ENCODE results near the gene PPM1B.
"Not testable (repeated sequence)": the region's sequence is repeated elsewhere in the genome, so short reads cannot be mapped to it uniquely, and the experiment has no call there.

Gene PPM1B

DNA sequence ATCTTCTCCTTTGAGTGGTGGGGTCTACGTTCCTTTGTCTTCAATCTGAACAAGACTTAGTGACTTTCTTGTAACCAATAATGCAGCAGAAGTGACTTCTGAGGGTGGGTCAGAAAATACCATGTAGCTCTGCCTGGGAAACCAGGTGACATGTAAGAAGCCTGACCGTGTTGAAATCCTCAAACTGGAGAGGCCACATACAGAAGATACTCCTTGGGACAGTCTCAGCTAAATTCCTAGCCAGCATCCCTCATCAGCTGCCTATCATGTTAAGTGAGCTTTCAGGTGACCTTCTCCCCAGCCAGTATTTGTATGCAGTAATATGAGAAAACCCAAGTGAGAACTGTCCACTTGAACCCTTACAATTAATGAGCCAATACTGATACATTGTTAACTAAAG, 27.0 kb downstream of the PPM1B start:
- in situ Hi-C loops (cut with HindIII; ENCODE audit: low sequenced_read_pairs), result no loop called here

DNA sequence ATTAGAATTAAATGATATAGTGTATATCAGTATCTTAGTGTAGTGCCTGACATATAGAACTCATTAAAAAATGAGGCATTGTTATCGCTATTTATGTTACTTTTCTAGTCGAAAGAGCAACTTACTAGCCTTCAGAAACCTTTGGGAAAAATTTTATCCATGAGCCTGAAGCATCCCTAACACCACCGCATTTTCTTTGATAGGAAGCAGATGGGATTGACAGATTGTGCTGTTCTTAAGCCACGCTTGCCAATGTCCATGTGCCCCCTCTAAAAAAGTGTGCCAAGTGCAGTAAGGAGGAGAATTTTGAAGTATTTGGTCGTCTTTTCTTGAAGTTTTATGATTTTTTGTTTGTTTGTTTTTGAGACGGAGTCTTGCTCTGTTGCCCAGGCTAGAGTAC, 29.1 kb downstream of the PPM1B start:
- in situ Hi-C loops (cut with HindIII; ENCODE audit: low sequenced_read_pairs), result no loop called here

DNA sequence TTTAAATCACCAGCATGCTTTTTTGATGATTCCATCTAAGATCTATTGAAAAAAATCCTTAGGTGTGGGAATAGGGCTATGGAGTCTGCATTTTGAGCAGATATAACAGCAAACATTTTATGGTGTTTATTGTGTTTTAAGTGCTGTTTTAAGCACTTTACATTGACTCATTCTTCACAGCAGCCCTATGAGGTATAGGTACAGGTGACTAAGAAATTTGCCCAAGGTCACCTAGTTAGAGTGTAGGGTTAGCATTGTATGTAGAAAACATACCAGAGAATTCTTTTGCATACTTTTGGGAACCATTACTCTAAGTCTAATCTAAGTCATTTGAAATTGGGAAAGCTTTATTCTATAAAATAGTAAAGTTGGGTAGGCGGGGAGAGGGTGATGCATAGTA, 31.3 kb downstream of the PPM1B start:
- in situ Hi-C loops (cut with HindIII; ENCODE audit: low sequenced_read_pairs), result loop anchor here (5.0 kb wide), 1 partner anchor 62 kb away; no protein-coding TSS in a partner anchor

DNA sequence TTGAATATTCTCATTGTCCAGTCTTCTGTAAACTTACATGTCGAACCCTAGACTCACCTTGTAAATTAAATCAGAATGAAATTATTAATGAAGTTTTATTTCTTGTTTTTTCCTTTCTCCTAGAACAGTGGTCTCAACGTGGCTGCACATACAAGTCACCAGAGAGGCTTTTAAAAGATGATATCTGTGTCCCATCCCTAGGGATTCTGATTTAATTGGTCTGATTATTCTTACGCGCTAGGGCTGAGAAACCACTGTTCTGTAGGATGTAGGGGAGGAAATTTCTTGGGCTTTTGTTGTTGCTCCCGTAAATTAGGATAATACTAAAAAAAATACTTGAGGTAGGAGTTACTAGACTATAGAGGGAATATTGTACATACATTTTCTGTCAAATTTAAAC, 32.1 kb downstream of the PPM1B start:
- in situ Hi-C loops (cut with HindIII; ENCODE audit: low sequenced_read_pairs), result loop anchor here (5.0 kb wide), 1 partner anchor 62 kb away; no protein-coding TSS in a partner anchor

DNA sequence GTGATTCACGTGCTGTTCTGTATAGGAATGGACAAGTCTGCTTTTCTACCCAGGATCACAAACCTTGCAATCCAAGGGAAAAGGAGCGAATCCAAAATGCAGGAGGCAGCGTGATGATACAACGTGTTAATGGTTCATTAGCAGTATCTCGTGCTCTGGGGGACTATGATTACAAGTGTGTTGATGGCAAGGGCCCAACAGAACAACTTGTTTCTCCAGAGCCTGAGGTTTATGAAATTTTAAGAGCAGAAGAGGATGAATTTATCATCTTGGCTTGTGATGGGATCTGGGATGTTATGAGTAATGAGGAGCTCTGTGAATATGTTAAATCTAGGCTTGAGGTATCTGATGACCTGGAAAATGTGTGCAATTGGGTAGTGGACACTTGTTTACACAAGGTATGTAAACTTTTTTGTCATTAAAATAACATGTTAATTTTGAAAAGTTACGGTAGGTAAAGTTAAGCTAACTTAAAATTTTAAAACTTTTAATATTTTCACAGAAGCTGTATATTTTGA, 33.0 kb downstream of the PPM1B start:
- in situ Hi-C loops (cut with HindIII; ENCODE audit: low sequenced_read_pairs), result loop anchor here (5.0 kb wide), 1 partner anchor 61 kb away; no protein-coding TSS in a partner anchor

DNA sequence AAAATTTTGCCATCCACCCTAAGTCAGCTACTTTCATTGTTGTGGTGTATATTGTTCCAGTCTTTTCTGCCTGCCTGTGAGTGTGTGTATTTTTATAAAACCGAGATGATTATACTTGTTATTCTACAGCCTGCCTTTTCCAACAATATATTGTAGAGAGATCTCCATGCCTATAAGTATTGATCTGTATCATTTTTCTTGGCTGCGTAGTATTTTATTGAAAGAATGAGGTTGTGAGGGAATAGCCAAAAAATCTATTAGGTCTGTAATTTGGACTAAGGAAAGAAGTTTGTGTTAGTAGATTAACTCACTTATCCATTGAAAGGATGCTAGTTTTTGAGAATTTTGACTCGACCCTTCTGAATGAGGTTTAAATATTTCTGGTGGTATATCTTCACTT, 34.9 kb downstream of the PPM1B start:
- in situ Hi-C loops (cut with HindIII; ENCODE audit: low sequenced_read_pairs), result loop anchor here (5.0 kb wide), 1 partner anchor 59 kb away; no protein-coding TSS in a partner anchor

DNA sequence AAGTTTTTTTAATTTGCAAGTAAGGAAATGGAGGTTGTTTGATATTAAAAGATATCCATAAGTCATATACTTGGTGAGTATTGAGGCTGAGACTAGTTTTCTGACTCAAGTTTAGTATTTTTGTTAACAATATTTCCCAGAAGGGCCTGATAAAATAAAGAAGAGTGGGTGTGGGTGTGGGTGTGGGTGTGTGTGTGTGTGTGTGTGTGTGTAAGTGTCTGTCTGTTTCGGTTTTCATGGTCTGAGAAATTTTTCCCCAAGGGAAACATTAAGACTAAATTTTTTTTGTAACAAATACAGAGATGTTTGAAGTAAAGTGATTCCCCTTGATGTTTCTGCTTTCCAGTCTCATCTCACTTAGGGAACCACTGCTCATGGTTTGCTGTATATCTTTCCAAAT, 36.5 kb downstream of the PPM1B start:
- in situ Hi-C loops (cut with HindIII; ENCODE audit: low sequenced_read_pairs), result no loop called here

DNA sequence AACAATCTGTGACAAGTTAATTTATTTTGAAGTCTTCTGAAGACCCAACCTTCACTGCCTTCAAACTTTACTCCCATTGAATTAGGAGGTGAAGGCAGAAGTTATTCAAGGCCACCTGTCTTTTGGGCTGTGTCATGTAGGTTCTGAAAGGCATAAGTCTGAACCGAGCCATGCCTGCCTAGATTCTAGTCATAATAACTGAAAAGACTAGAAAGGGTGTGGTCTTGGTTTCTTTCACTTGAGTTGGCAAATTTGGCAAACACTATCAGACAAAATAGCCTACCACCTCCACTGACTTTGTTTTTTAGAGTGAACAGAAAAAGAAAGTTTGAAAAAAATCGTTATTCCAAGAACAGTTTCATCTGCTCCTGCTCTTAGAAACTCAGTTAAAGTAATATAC, 38.4 kb downstream of the PPM1B start:
- in situ Hi-C loops (cut with HindIII; ENCODE audit: low sequenced_read_pairs), result no loop called here

DNA sequence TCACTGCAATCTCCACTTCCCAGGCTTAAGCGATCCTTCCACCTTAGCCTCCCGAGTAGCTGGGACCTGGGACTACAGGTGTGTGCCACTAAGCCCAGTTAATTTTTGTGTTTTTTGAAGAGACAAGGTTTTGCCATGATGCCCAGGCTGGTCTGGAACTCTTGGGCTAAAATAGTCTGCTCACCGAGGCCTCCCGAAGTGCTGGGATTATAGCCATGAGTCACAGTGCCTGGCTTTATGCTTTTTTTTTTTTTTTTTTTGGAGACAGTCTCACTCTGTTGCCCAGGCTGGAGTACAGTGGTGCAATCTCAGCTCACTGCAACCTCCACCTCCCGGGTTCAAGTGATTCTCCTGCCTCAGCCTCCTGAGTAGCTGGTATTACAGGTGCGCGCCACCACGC, 39.0 kb downstream of the PPM1B start:
- in situ Hi-C loops (cut with HindIII; ENCODE audit: low sequenced_read_pairs), result not testable (repeated sequence)

DNA sequence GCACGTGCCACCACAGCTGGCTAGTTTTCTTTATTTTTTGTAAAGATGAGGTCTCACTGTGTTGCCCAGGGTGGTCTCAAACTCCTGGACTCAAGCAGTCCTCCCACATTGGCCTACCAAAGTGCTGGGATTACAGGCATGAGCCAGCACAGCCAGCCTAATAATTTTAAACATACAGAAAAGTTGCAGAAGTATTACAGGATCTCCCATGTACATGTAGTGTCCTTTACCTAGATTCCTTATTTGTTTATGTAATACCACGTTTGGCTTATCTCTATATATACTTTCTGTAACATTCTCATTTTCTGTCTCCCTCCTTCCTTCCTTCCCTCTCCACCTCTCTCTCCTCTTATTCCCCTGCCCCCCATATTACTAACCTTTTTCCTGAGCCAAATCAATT, 41.7 kb downstream of the PPM1B start:
- in situ Hi-C loops (cut with HindIII; ENCODE audit: low sequenced_read_pairs), result no loop called here

DNA sequence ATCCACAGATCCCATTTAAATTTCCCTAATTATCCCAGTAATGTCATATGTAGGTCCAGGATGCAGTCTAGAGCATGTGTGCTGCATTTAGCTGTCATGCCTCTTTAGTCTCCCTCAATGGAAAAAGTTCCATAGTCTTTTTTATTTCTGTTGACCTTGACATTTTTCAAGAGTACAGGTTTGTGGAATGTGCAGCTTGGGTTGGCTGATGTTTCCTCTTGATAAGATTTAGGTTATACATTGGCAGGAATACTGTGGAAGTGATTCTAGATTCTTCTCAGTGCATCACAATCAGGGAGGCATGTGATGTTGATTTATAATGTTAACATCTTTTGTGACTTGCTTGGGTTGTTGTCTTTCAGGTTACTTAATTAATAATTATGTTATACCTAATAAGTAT, 42.5 kb downstream of the PPM1B start:
- in situ Hi-C loops (cut with HindIII; ENCODE audit: low sequenced_read_pairs), result no loop called here

DNA sequence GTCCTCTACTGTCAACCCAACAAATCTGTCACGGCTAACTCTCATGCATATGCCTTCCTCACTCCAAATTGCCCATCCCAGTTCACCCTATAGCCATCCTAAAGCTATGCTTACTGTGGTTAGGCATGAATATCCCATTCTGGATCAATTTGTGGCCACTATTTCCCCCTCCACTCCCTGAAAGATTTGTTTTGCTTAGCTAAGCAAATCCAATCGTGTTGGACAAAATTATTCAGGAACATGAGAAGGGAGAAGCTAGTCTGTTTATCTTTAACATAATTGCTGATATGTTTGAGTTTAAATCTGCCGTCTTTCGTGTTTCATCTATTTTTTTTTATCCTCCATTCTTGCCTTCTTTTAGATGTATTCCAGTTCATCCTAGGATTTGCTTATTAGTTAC, 43.6 kb downstream of the PPM1B start:
- in situ Hi-C loops (cut with HindIII; ENCODE audit: low sequenced_read_pairs), result no loop called here

DNA sequence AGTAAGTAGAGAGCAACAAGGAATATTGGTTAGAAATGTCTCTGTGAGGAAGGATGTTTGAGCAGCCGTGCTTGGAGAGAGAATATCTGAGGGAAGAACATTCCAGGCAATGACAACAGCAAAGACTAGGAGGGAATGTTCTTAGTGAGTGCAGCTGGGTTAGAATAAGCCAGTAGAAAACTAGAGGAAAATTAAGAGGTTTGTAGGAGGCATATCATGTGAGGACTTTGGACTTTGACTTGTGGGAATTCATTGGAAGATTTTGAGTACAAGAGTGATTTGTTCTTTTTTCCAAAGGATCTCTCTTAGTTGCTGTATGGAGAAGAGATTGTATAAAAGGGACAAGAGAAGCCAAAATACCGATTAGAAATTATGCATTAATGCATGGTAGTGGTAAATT, 47.2 kb downstream of the PPM1B start:
- in situ Hi-C loops (cut with HindIII; ENCODE audit: low sequenced_read_pairs), result no loop called here

DNA sequence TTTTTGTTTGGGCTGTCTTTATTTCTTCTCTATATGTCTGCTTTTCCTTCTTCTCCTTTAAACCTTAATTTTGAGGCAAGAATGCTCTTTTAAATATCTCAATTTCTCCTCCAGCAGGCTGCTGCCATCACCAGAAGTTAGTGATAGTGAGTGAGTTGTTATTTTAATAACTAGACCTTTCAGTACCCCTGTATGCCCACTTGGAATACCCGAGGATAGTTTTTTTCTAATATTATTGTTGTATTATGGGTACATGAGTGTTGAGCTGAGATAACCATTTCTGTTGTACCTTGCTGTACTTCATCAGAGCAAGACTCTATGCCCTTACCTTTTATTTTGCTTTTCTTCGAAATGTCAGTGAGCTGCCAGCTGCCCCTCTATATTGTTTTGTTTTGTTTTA, 50.1 kb downstream of the PPM1B start:
- in situ Hi-C loops (cut with HindIII; ENCODE audit: low sequenced_read_pairs), result no loop called here

DNA sequence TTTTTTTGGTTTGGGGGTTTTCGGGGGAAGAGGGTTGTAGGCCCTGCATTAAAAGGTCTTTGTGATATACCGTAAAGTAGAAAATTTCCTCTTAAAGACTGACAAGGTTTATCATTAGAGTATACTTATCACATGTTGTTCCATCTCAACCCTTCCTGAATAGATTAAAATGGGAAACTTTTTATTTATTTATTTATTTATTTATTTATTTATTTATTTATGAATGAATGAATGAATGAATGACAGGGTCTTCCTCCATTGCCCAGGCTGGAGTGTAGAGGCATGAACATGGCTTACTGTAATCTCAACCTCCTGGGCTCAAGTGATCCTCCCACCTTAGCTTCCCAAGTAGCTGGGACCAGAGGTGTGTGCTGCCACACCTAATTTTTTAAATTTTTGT, 58.1 kb downstream of the PPM1B start:
- in situ Hi-C loops (cut with HindIII; ENCODE audit: low sequenced_read_pairs), result no loop called here

DNA sequence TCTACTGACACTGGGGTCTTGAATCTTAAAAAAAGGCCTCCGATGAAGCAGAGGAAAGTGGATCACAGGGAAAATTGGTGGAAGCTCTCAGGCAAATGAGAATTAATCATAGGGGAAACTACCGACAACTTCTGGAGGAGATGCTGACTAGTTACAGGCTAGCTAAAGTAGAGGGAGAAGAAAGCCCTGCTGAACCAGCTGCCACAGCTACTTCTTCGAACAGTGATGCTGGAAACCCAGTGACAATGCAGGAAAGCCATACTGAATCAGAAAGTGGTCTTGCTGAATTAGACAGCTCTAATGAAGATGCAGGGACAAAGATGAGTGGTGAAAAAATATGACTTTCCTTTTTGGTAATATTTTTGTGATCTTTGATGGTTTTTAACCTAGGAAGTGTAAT, 61.7 kb downstream of the PPM1B start:
- in situ Hi-C loops (cut with HindIII; ENCODE audit: low sequenced_read_pairs), result no loop called here

DNA sequence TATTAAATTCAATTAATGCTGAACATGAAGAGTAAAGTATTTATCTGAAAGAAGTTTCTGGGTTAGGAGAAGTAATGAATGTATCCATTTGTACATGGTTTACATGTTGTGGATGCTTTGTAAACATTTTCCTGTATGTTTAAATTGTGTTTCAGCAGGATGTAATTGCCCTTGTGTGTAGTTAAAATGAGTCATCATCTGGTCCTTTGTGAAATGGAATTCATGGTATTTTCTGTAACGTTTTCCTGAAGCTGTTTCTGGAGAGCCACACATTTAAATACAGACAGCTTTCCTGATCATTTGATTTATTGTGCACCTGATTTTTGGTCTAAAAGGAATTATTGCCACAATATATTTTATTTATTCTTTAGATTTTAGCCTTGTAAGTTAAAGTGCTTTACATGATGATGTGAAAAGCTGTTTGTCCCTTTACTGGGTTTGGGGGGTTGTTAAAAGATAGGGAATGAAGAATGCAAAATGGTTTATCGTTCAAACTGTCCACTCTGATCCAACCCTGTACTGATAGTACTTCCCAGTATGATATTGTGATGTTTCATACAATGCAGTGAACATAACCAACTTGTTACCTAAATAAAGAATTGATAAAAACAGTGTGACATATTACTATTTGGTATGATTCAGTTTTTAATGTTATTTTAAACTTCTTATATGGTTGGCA, 64.9 kb downstream of the PPM1B start:
- in situ Hi-C loops (cut with HindIII; ENCODE audit: low sequenced_read_pairs), result no loop called here

DNA sequence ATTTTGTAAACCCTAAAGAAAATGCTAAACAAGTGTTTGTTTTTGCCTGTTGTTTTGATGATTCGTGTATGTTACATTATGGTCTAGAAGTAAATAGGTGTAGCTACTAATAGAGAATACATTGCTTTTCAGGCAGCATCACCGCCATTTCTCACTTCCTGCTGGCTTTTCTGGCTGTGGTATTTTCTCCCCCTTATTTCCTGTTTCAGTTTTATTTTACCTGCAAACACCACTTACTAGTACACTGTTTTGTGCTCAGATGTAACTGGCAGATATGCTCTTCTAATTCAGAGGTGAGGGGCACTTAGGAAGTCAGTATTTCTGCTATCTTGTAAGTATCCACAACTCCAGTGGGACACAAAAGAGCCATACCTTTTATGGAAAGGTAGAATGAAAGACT, 68.5 kb downstream of the PPM1B start:
- in situ Hi-C loops (cut with HindIII; ENCODE audit: low sequenced_read_pairs), result no loop called here

DNA sequence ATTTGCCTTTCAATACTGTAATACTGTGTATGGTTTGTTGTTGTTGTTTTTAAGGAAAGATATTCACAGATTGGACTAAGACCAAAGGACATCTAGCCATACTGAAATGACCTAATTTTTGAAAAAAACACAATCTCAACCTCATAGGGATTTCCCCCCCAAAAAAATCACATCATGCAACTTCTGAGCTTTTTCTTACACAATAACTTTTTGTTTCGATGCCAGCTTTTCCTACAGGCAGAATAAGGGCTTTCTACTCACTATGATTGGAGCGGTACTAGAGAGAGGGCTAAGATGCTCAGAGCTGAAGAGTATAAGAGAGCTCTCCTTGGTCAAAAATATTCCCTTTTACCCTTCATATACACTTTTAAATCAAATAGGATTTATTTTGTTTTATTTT, 74.2 kb downstream of the PPM1B start:
- in situ Hi-C loops (cut with HindIII; ENCODE audit: low sequenced_read_pairs), result no loop called here

DNA sequence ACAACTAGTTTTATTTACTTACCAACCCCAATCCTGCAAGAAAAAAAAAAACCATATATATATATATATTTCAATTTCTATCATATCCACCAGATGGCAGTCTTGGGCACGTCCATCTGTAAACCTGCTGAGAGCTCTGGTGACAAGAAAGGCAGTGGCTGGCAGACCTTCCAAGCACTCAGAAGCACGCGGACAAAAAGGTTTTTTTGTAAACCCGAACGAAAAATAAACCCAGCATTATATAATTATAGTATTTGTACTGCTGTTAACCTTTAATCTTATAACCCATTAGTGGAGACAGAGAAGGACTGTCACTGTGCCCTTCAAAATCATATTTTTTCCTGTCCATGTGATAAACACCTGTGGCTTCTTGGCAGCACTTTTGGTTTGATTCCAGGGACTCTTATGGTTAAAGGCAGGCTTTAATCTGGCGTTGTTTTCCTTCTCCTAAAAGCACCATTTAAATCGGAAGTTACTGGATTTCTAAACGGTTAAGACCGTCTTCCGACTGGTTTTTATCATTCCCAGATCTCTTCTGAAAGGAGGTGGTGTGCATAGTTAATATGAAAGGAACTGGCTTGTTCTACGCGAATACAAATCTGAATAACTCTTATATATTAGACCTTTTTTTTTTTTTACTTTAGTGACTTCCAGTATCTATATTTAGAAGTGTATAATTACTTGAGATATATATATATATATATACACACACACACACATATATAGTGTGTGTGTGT, 75.6 kb downstream of the PPM1B start:
- in situ Hi-C loops (cut with HindIII; ENCODE audit: low sequenced_read_pairs), result no loop called here

DNA sequence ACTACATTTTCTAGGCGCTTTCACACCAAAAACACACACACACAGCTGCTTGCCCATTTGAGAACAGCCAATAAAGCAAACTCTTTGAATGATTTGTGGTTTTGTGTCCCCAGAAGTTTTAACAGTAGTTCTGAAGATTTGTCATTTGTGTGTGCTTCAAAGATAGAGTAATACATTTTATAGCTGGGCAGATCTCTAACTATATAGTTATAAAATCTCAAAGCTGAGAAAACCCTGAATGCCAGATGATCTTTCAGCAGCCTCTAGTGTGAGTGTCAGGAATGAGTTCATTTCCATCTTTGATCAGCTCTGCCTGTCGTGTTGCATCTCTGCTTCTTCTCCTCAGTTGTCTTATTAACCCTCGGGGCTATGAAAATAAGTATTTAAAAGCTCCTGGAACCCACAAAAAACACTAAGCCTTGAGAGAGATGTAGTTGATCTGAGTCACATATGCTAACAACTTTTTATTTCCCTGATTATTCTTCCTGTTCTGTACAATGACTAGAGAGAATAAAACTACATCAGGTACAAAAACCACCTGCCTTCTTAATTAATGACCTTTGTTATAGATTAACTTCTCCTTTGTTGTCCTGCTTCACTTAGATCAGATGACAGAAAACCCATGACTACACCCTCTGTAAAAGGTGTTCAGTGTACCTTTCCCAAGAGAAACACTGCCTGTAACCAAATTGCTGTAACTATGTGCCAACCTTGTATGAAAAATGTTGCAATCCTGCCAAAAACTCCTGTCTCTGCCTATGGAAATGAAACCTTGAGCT, 76.6 kb downstream of the PPM1B start:
- in situ Hi-C loops (cut with HindIII; ENCODE audit: low sequenced_read_pairs), result no loop called here

DNA sequence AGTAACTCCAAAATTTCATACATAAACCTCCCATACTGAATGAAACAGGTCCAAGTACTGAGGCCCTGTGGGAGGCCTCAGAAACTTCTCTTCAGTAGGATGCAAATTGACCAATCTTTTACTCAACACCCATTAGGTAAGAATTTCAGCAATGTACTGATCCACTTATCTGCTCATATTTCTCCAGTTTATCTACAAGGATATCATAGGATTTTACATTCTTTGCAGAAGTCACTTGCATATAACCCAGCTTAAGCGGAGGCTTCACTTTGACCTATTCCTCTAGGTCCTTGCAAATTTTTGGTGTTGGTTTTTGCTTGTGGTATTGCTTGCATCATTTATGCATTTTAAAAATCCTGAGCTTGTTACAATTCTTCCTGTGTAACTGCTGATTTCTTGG, 77.8 kb downstream of the PPM1B start:
- in situ Hi-C loops (cut with HindIII; ENCODE audit: low sequenced_read_pairs), result no loop called here

All from endothelial cell of hepatic sinusoid (primary cell).